ENCODE results near the gene HAO1. TPM values are rescaled to one million over a fixed set of nuclear protein-coding genes. Genes with fewer than 3 reads are reported as not detected.

HAO1 gene
- total RNA-seq, 1 donor from 2014 or later: not detected

- no peaks in the 10 kb centered on the region for H3F3A ChIP-seq (ENCODE audit: low read depth)
- no peaks in the 10 kb centered on the region for H3K4me1 ChIP-seq
- no peak for DNase-seq (ENCODE audit: low spot score)
- no peak overlapping the region for H3K27ac Mint-ChIP-seq
- TF ChIP-seq EZH2 (IDR thresholded peaks at IDR 0.05): no peak
- no peak overlapping the region for H3K4me2 ChIP-seq
- peaks cover 3% of the 10 kb centered on the region for H3K27me3 Mint-ChIP-seq (ENCODE audit: insufficient read depth, low read depth)
- H2AFZ ChIP-seq (replicated peaks): no peak overlapping the region
- no peaks in the 10 kb centered on the region for H3K36me3 Mint-ChIP-seq
- no peaks in the 10 kb centered on the region for H3K9me3 ChIP-seq (ENCODE audit: low read depth)
- peaks cover 7% of the 10 kb centered on the region for H3K4me1 Mint-ChIP-seq
- H3K4me3 Mint-ChIP-seq: no peak overlapping the region
- H3K27me3 ChIP-seq: no peaks in the 10 kb centered on the region
- H4K20me1 ChIP-seq (ENCODE audit: low read depth): no peaks in the 10 kb centered on the region
- no peaks in the 10 kb centered on the region for H3K9me3 Mint-ChIP-seq
- H3K79me2 ChIP-seq (ENCODE audit: low read depth): no peaks in the 10 kb centered on the region
- no peak overlapping the region for H3K4me3 ChIP-seq
- H3K27ac ChIP-seq: no peak overlapping the region
- no peaks in the 10 kb centered on the region for H3K36me3 ChIP-seq
- no peak overlapping the region for H3K9ac ChIP-seq
These were observed 83.5 kb downstream of the HAO1 start for GRCh38 chr20:7856756-7857155.

GRCh38 chr20:7855545-7855944 lies 84.7 kb downstream of the HAO1 start:
- no peaks in the 10 kb centered on the region for H3K4me1 ChIP-seq
- H3K27me3 ChIP-seq: no peaks in the 10 kb centered on the region
- no peaks in the 10 kb centered on the region for H3K36me3 ChIP-seq
- no peaks in the 10 kb centered on the region for H4K20me1 ChIP-seq (ENCODE audit: low read depth)
- H3K4me2 ChIP-seq: no peak overlapping the region
- Mint-ChIP-seq H3K4me1 (peaks cover 7% of the 10 kb centered on the region), H3K4me3 (no peak overlapping the region), H3K27me3 (ENCODE audit: insufficient read depth, low read depth) (peaks cover 7% of the 10 kb centered on the region), H3K36me3 (no peaks in the 10 kb centered on the region), H3K9me3 (no peaks in the 10 kb centered on the region), H3K27ac (no peak overlapping the region)
- H3K79me2 ChIP-seq (ENCODE audit: low read depth): no peaks in the 10 kb centered on the region
- no peaks in the 10 kb centered on the region for H3K9me3 ChIP-seq (ENCODE audit: low read depth)
- no peaks in the 10 kb centered on the region for H3F3A ChIP-seq (ENCODE audit: low read depth)
- TF ChIP-seq EZH2 (IDR thresholded peaks at IDR 0.05) (no peak), CTCF (IDR thresholded peaks at IDR 0.05) (no peak), EZH2phosphoT487 (IDR thresholded peaks at IDR 0.05) (no peak)
- no peak overlapping the region for H3K9ac ChIP-seq
- no peak overlapping the region for H2AFZ ChIP-seq (replicated peaks)
- H3K27ac ChIP-seq: no peak overlapping the region
- no peak for DNase-seq (ENCODE audit: low spot score)
- H3K4me3 ChIP-seq: no peak overlapping the region

- H3K36me3 ChIP-seq: no peaks in the 10 kb centered on the region
- H3K27me3 ChIP-seq: no peaks in the 10 kb centered on the region
- no peak overlapping the region for H3K9ac ChIP-seq
- DNase-seq (ENCODE audit: low spot score): no peak
- no peaks in the 10 kb centered on the region for H3F3A ChIP-seq (ENCODE audit: low read depth)
- no peaks in the 10 kb centered on the region for H4K20me1 ChIP-seq (ENCODE audit: low read depth)
- Mint-ChIP-seq H3K9me3 (no peaks in the 10 kb centered on the region), H3K27ac (no peak overlapping the region), H3K4me1 (no peaks in the 10 kb centered on the region), H3K27me3 (ENCODE audit: insufficient read depth, low read depth) (peaks cover 7% of the 10 kb centered on the region), H3K36me3 (no peaks in the 10 kb centered on the region), H3K4me3 (no peak overlapping the region)
- no peak overlapping the region for H2AFZ ChIP-seq (replicated peaks)
- TF ChIP-seq EZH2 (IDR thresholded peaks at IDR 0.05) (no peak), EZH2phosphoT487 (IDR thresholded peaks at IDR 0.05) (no peak)
- no peaks in the 10 kb centered on the region for H3K4me1 ChIP-seq
- H3K4me2 ChIP-seq: no peak overlapping the region
- H3K9me3 ChIP-seq (ENCODE audit: low read depth): no peaks in the 10 kb centered on the region
- no peaks in the 10 kb centered on the region for H3K79me2 ChIP-seq (ENCODE audit: low read depth)
- H3K4me3 ChIP-seq: no peak overlapping the region
- no peak overlapping the region for H3K27ac ChIP-seq
These were observed 86.8 kb downstream of the HAO1 start for GRCh38 chr20:7853493-7853892.

GRCh38 chr20:7850775-7851490 lies 89.3 kb downstream of the HAO1 start:
- H3K9me3 ChIP-seq (ENCODE audit: low read depth): no peaks in the 10 kb centered on the region
- H3K9ac ChIP-seq: no peak overlapping the region
- Mint-ChIP-seq H3K9me3 (no peaks in the 10 kb centered on the region), H3K4me1 (no peaks in the 10 kb centered on the region), H3K27ac (no peak overlapping the region), H3K4me3 (no peak overlapping the region), H3K36me3 (no peaks in the 10 kb centered on the region), H3K27me3 (ENCODE audit: insufficient read depth, low read depth) (peaks cover 7% of the 10 kb centered on the region)
- no peak overlapping the region for H2AFZ ChIP-seq (replicated peaks)
- H3K4me3 ChIP-seq: no peak overlapping the region
- H3K36me3 ChIP-seq: no peaks in the 10 kb centered on the region
- no peaks in the 10 kb centered on the region for H3K27me3 ChIP-seq
- H4K20me1 ChIP-seq (ENCODE audit: low read depth): no peaks in the 10 kb centered on the region
- H3K4me1 ChIP-seq: no peaks in the 10 kb centered on the region
- H3K4me2 ChIP-seq: no peak overlapping the region
- no peak overlapping the region for H3K27ac ChIP-seq
- H3K79me2 ChIP-seq (ENCODE audit: low read depth): no peaks in the 10 kb centered on the region
- no peak for DNase-seq (ENCODE audit: low spot score)
- TF ChIP-seq CTCF (IDR thresholded peaks at IDR 0.05) (no peak), EZH2 (IDR thresholded peaks at IDR 0.05) (no peak), EZH2phosphoT487 (IDR thresholded peaks at IDR 0.05) (no peak)
- no peaks in the 10 kb centered on the region for H3F3A ChIP-seq (ENCODE audit: low read depth)
